Measurements from ENCODE around the gene ASNS. TPM values are rescaled to one million over a fixed set of nuclear protein-coding genes. Genes with fewer than 3 reads are reported as not detected.
A peak's percentile ranks its signal among the peaks of the same experiment; 100 is the strongest.
"Not testable (repeated sequence)": the region's sequence is repeated elsewhere in the genome, so short reads cannot be mapped to it uniquely, and the experiment has no call there.

ASNS gene
- total RNA-seq (2014; rRNA removed), result 15.8 and 19.9 TPM in 2 replicates
- 20.3 TPM for polyA plus RNA-seq (2012)

DNA sequence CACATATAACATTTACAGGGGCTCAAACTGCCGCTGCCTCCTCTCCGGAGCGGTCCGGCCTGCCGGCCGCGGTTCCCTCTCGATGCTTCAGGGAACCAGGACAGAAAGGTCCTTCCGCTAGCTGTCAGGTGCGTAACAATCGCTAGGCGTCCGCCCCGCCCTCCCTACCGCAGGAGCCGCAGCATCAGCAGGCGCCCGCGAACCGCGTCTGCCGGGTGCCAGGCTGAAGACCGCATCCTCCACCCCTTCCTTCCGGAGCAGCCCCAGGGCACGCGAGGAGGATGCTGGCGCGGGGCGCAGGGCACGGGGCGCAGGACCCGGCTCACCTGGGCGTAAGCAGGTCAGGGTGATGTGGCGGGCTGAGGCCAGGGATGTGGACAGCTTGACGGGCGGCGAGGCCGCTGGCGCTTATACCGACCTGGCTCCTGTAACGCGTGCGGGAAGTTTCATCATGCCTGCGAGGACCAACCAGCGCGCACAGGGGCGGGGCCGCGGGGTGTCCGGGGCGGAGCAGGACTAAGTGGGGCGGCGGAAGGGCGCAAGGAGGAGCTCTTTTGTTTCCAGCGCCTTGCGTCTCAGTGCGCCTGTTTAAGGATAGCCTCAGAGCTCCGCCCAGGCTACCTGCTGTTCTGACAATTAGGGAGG lies at the start of gene ASNS:
Gene ASNS (minus strand): TSS at position 384 of the 645 bp plus-strand sequence. CDS start 3,252 bp downstream, outside the sequence.
- DNase-seq (ENCODE audit: low read depth), result peak; percentile 87

- not testable (repeated sequence) for DNase-seq (ENCODE audit: low read depth)
Measured at GRCh38 chr7:97921254-97921653, 49.0 kb upstream of the ASNS start.

DNA sequence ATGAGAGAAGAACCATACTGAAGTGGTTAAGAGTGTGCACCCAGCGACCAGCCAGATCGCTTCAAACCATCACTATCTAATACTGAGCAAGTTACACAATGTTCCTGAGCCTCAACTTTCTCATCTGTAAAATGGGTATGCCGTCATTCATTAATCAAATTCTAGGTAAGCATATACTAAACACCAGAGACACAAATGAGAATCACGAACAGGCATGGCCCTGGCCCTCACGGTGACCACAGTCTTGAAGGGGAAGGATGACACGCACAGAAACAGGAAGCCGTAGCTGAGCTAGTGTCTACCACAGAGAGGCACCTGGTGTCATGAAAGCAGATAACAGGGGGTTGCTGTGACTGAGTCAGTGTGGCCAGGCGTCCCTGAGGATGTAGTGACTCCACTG lies 43.1 kb upstream of the ASNS start:
- not testable (repeated sequence) for DNase-seq (ENCODE audit: low read depth)

GRCh38 chr7:97912294-97912693 lies 40.1 kb upstream of the ASNS start:
- DNase-seq (ENCODE audit: low read depth), result not testable (repeated sequence)

DNA sequence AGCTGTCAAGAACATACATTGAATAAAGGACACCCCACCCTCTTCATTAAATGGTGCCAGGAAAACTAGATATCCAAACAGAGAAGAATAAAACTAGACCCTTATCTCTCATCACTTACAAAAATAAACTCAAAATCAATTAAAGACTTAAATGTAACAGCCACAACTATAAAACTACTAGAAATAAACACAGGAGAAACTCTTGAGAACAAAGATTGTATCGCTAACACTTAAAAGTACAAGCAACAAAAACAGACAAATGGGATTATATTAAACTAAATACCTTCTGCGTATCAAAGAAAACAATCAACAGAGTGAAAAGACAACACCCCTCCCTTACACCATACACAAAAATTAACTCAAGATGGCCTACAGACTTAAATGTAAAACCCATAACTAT lies 24.7 kb upstream of the ASNS start:
- not testable (repeated sequence) for DNase-seq (ENCODE audit: low read depth)

DNA sequence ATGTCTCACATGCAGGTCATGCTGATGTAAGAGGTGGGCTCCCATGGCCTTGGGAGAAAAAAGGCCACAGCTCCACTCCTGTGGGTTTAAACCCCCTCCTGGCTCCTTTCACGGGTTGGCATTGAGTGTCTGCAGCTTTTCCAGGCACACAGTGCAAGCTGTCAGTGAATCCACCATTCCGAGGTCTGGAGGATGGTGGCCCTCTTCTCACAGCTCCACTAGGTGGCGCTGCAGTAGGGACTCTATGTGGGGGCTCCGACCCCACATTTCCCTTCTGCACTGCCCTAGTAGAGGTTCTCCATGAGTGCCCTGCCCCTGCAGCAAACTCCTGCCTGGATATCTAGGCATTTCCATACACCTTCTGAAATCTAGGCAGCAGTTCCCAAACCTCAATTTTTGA lies 19.5 kb upstream of the ASNS start:
- DNase-seq (ENCODE audit: low read depth), result not testable (repeated sequence)

GRCh38 chr7:97879527-97879926 lies 7.3 kb upstream of the ASNS start:
- not testable (repeated sequence) for DNase-seq (ENCODE audit: low read depth)

GRCh38 chr7:97874894-97875293 lies 2.7 kb upstream of the ASNS start:
- not testable (repeated sequence) for DNase-seq (ENCODE audit: low read depth)

DNA sequence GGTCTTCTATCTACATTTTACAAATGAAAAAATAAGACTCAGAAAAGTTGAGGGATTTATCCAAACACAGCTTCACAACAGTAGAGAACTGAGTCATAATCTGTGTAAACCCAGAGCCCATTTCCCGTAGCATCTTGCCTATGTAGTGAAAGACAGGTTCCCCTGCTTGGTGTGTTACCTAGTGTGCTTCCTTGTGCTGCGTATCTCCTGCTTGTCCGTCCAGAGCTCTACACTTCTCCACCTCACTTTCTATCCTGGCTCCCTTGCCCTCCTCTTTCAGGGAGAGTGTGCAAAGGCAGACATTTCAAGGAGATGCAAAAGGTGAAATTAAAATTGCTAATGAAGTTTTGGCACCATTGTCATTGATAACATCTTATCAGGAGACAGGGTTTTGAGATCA lies 1.4 kb upstream of the ASNS start:
- DNase-seq (ENCODE audit: low read depth), result no peak

- DNase-seq (ENCODE audit: low read depth), result no peak
Measured at GRCh38 chr7:97871659-97872024, 566 bp downstream of the ASNS start.

DNA sequence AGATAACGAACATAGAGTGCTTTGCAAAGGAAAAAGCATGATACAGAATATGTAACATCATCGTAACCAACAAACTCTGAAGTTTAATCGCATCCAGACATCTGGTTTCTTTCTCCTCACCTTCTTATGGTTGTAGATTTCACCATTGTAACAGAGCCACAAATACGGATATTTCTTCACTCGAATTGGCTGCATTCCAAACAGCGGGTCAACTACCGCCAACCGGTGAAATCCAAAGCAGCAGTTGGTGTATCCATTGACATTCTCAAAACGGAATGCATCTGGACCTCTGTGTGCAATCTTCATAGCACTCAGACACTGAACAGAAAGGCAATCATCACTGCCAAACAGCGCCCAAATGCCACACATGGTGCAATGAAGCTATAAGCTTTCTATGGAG lies 3.4 kb downstream of the ASNS start:
- no peak for DNase-seq (ENCODE audit: low read depth)

DNA sequence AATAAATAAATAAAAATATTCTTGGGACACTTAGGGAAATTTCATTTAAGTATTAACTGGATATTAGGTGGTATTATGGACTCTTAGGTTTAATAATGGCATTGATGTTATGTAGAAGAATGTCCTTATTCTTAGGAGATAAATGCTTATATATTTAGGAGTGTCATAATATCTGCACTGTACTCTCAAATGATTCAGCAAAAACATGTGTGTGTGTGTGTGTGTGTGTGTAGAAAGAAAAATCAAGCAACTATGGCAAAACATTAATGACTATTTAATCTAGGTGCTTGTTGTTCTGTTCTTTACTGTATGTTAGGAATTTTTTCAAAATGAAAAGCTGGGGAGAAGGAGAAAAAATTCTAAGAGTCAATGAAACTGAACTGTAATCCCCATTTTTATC lies 3.9 kb downstream of the ASNS start:
- no peak for DNase-seq (ENCODE audit: low read depth)

DNA sequence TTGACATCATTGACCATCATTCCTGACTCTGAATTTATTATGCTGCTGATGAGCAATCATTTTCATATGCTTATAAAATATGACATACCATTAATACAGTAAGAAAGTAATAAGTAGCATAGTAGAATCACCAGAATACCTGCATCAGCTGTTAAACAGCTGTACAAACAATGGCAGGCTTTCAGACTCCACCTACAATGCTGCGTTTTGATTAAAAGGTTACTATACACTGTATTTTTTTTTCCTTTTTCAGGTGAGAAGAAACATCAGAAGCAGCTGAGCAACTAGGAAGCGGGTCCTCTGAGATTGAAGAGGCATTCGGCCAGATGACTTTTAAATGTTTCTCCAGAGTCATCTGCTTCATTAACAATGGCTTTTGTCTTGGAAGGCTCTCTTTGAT lies 7.1 kb downstream of the ASNS start:
- no peak for DNase-seq (ENCODE audit: low read depth)

- DNase-seq (ENCODE audit: low read depth), result peak; percentile 19
Measured at GRCh38 chr7:97859606-97860204, 12.5 kb downstream of the ASNS start.

DNA sequence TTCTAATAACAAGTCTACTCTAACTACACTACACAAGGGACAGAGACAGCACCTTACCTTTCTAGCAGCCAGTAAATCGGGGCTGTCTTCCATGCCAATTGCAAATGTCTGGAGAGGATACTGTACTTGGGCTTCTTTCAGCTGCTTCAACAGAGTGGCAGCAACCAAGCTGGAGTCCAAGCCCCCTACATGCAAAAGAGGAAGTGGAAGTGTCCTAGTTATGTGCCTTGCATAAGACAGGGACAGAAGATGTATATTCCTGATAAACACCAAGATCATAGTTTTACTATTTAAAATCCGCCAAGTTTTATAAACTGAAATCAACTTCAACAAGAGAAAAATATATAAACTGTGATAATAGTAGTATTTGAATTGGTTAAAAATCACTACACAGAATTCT lies 14.0 kb downstream of the ASNS start:
- no peak for DNase-seq (ENCODE audit: low read depth)

GRCh38 chr7:97857544-97857943 lies 14.7 kb downstream of the ASNS start:
- DNase-seq (ENCODE audit: low read depth), result no peak

DNA sequence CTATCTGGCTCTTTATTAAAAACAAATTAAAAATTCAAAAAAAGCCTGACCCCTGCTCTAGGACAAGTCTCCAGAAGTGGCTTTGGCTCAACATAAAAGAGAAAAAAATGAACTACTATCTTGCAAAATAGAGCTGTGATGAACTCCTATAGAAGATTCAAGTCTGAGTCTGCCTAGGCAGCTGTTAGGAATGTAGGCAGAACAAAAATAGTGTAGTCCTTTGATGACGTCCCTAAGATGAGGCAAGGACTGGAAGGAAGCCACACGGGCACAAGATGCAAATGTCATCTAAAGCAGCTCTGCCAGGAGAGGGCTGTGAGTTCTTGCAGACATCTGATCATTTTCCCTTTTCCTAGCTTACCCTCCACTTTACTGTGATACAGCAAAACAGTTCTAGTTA lies 20.5 kb downstream of the ASNS start:
- DNase-seq (ENCODE audit: low read depth), result peak; percentile 45

- not testable (repeated sequence) for DNase-seq (ENCODE audit: low read depth)
Measured at GRCh38 chr7:97850262-97851031, 21.8 kb downstream of the ASNS start.

GRCh38 chr7:97847791-97848190 lies 24.4 kb downstream of the ASNS start:
- DNase-seq (ENCODE audit: low read depth), result no peak

DNA sequence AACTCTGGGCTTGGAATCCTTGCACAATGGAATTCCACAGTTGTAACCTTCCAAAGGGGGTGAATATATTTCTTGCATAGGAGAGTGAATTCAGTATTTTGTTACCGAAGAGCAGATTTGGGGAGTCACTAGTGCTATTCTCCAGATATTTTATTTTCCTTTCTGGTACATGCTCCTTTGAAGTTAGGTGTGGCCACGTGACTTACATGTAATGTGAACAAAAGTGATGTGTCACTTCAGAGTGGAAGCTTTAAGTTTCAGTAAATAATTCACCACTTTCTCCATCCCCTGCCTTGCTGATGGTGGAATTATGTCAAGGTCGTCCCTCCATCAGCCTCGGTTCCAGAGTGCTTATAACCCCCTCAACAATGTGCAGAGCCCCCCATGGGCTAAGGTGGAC lies 25.3 kb downstream of the ASNS start:
- DNase-seq (ENCODE audit: low read depth), result no peak

DNA sequence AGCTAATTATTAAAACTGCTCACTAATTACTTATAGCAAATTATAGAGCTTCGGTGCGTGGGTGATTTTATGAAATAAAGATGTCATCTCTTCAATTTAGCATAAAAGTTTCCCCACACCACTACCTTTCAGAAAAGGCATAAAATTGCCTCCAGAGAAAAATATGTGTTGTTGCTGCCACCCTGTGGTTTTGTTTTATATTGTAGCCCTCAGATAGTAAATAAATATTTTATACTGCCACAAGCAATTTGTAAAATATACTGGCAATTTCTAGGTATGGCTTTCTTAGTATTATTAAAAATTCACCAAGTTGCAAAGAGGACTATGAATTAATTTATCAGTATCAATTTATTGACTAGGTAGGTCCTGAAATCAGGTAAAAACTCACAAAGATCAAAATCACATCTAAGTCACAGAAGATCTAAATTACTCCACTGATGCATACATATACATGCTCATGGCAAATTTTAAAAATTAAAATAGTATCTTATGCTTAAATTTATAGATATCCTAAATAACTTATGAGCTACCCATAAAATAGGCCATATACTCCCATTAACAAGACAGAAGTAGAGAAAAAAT lies 26.5 kb downstream of the ASNS start:
- DNase-seq (ENCODE audit: low read depth), result peak; percentile 36

- peak; percentile 14 for DNase-seq (ENCODE audit: low read depth)
Measured at GRCh38 chr7:97844036-97844435, 28.2 kb downstream of the ASNS start.

Measured in LHCN-M2 (cell line).